ENCODE data around the gene TPD52L2. TPM values are rescaled to one million over a fixed set of nuclear protein-coding genes. Genes with fewer than 3 reads are reported as not detected.
"Not testable (repeated sequence)": the region's sequence is repeated elsewhere in the genome, so short reads cannot be mapped to it uniquely, and the experiment has no call there.

The TPD52L2 gene
- total RNA-seq, 1 donor from 2014 or later, result 57.4 TPM

DNA sequence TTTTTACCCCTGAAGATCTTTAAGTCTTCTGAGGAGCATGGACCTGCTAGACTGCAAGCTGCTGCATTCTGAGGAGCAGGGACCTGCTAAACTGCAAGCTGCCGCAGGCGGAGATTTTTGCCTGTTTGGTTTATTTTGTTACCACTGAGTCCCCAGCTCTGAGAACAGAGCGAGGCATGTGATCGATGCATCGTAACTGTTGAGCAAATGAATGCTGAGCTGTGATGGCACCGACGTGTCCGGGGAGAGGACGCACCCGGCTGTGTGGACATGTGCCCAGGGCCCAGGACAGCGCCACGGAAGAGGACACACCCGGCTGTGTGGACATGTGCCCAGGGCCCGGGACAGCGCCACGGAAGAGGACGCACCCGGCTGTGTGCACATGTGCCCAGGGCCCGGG lies 54.1 kb downstream of the TPD52L2 start:
- Mint-ChIP-seq H3K9me3 (peaks cover 2% of the 10 kb centered on the region), H3K4me1 (peaks cover 15% of the 10 kb centered on the region), H3K36me3 (ENCODE audit: low read depth) (peaks cover 10% of the 10 kb centered on the region), H3K27me3 (ENCODE audit: low read depth) (no peaks in the 10 kb centered on the region), H3K4me3 (no peak overlapping the region), H3K27ac (ENCODE audit: unreplicated experiment) (no peak overlapping the region)
- no peak for DNase-seq (ENCODE audit: low read depth, low spot score)
- TF ChIP-seq, protein P1, sequence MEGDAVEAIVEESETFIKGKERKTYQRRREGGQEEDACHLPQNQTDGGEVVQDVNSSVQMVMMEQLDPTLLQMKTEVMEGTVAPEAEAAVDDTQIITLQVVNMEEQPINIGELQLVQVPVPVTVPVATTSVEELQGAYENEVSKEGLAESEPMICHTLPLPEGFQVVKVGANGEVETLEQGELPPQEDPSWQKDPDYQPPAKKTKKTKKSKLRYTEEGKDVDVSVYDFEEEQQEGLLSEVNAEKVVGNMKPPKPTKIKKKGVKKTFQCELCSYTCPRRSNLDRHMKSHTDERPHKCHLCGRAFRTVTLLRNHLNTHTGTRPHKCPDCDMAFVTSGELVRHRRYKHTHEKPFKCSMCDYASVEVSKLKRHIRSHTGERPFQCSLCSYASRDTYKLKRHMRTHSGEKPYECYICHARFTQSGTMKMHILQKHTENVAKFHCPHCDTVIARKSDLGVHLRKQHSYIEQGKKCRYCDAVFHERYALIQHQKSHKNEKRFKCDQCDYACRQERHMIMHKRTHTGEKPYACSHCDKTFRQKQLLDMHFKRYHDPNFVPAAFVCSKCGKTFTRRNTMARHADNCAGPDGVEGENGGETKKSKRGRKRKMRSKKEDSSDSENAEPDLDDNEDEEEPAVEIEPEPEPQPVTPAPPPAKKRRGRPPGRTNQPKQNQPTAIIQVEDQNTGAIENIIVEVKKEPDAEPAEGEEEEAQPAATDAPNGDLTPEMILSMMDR (conservative IDR thresholded peaks at IDR 0.05), result no peak

GRCh38 chr20:63920226-63920625 lies 55.2 kb downstream of the TPD52L2 start:
- Mint-ChIP-seq H3K4me3 (no peak overlapping the region), H3K27ac (ENCODE audit: unreplicated experiment) (no peak overlapping the region), H3K4me1 (peaks cover 11% of the 10 kb centered on the region), H3K36me3 (ENCODE audit: low read depth) (peaks cover 7% of the 10 kb centered on the region), H3K9me3 (peaks cover 2% of the 10 kb centered on the region), H3K27me3 (ENCODE audit: low read depth) (no peaks in the 10 kb centered on the region)
- no peak for DNase-seq (ENCODE audit: low read depth, low spot score)
- TF ChIP-seq, protein P1 (conservative IDR thresholded peaks at IDR 0.05), result no peak

DNA sequence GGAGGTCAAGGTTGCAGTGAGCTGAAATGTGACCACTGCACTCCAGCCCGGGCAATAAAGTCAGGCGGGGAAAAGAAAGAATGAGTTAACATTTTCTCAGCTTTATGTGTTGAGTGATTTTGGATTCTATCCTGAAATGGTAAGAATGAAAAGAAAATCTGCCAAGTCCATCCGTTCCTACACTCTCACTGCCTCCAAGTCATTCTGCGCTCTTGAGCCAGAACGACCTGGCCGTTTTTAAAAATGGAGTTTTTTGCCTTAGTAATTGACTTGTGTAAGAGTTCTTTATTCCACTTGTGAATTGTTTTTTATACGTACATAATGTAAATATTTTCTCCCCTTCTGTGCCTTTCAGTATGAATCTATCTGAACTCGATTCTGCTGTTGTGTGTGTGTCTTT lies 58.6 kb downstream of the TPD52L2 start:
- Mint-ChIP-seq H3K27me3 (ENCODE audit: low read depth) (no peaks in the 10 kb centered on the region), H3K4me3 (no peak overlapping the region), H3K9me3 (no peaks in the 10 kb centered on the region), H3K4me1 (no peaks in the 10 kb centered on the region), H3K27ac (ENCODE audit: unreplicated experiment) (no peak overlapping the region), H3K36me3 (ENCODE audit: low read depth) (peaks cover 8% of the 10 kb centered on the region)
- TF ChIP-seq, protein P1 (conservative IDR thresholded peaks at IDR 0.05), result no peak
- DNase-seq (ENCODE audit: low read depth, low spot score), result no peak

- H3K36me3 Mint-ChIP-seq (ENCODE audit: low read depth), result peaks cover 8% of the 10 kb centered on the region
- no peak overlapping the region for H3K4me3 Mint-ChIP-seq
- H3K27ac Mint-ChIP-seq (ENCODE audit: unreplicated experiment), result no peak overlapping the region
- no peaks in the 10 kb centered on the region for H3K4me1 Mint-ChIP-seq
- TF ChIP-seq, protein P1 (conservative IDR thresholded peaks at IDR 0.05), result no peak
- no peak for DNase-seq (ENCODE audit: low read depth, low spot score)
- H3K27me3 Mint-ChIP-seq (ENCODE audit: low read depth), result no peaks in the 10 kb centered on the region
- H3K9me3 Mint-ChIP-seq, result no peaks in the 10 kb centered on the region
Observed at GRCh38 chr20:63924241-63924640, 59.2 kb downstream of the TPD52L2 start.

GRCh38 chr20:63926298-63926697 lies 61.2 kb downstream of the TPD52L2 start:
- Mint-ChIP-seq H3K4me1 (no peaks in the 10 kb centered on the region), H3K36me3 (ENCODE audit: low read depth) (peaks cover 10% of the 10 kb centered on the region), H3K4me3 (no peak overlapping the region), H3K27me3 (ENCODE audit: low read depth) (no peaks in the 10 kb centered on the region), H3K9me3 (no peaks in the 10 kb centered on the region), H3K27ac (ENCODE audit: unreplicated experiment) (no peak overlapping the region)
- TF ChIP-seq, protein P1 (conservative IDR thresholded peaks at IDR 0.05), result no peak
- no peak for DNase-seq (ENCODE audit: low read depth, low spot score)

- no peak for DNase-seq (ENCODE audit: low read depth, low spot score)
Observed at GRCh38 chr20:63929071-63929470, 64.0 kb downstream of the TPD52L2 start.

GRCh38 chr20:63929473-63929883 lies 64.4 kb downstream of the TPD52L2 start:
- H3K36me3 Mint-ChIP-seq (ENCODE audit: low read depth), result peaks cover 12% of the 10 kb centered on the region
- not testable (repeated sequence) for H3K4me1 Mint-ChIP-seq; H3K9me3 Mint-ChIP-seq; H3K27me3 Mint-ChIP-seq (ENCODE audit: low read depth); H3K27ac Mint-ChIP-seq (ENCODE audit: unreplicated experiment); DNase-seq (ENCODE audit: low read depth, low spot score); H3K4me3 Mint-ChIP-seq

More at GRCh38 chr20:63929071-63929470, 64.0 kb downstream of the TPD52L2 start:
- TF ChIP-seq, protein P1 (conservative IDR thresholded peaks at IDR 0.05), result no peak
- Mint-ChIP-seq H3K27me3 (ENCODE audit: low read depth) (no peaks in the 10 kb centered on the region), H3K4me1 (no peaks in the 10 kb centered on the region), H3K4me3 (no peak overlapping the region), H3K9me3 (no peaks in the 10 kb centered on the region), H3K27ac (ENCODE audit: unreplicated experiment) (no peak overlapping the region), H3K36me3 (ENCODE audit: low read depth) (peaks cover 10% of the 10 kb centered on the region)
